ENCODE measurements around the gene TLN1.
A peak's percentile ranks its signal among the peaks of the same experiment; 100 is the strongest.

TLN1 gene

GRCh38 chr9:35691757-35692301 lies 40.2 kb downstream of the TLN1 start:
- peaks cover 6% of the 10 kb centered on the region for H3K36me3 Mint-ChIP-seq (ENCODE audit: low read depth)
- no peaks in the 10 kb centered on the region for H3K27me3 Mint-ChIP-seq
- H3K27ac Mint-ChIP-seq: peak overlapping the region; percentile 81

GRCh38 chr9:35691334-35691650 lies 40.7 kb downstream of the TLN1 start:
- Mint-ChIP-seq H3K4me3 (peak overlapping the region; percentile 78), H3K36me3 (ENCODE audit: low read depth) (peaks cover 1% of the 10 kb centered on the region), H3K9me3 (no peaks in the 10 kb centered on the region), H3K27ac (peak overlapping the region; percentile 81), H3K4me1 (ENCODE audit: low read depth) (peaks cover 33% of the 10 kb centered on the region), H3K27me3 (no peaks in the 10 kb centered on the region)

More at GRCh38 chr9:35691757-35692301, 40.2 kb downstream of the TLN1 start:
- peaks cover 38% of the 10 kb centered on the region for H3K4me1 Mint-ChIP-seq (ENCODE audit: low read depth)
- peak overlapping the region; percentile 8 for H3K4me3 Mint-ChIP-seq
- H3K9me3 Mint-ChIP-seq: no peaks in the 10 kb centered on the region

- peak overlapping the region; percentile 81 for H3K27ac Mint-ChIP-seq
- H3K4me3 Mint-ChIP-seq: peak overlapping the region; percentile 78
- H3K36me3 Mint-ChIP-seq (ENCODE audit: low read depth): no peaks in the 10 kb centered on the region
- H3K9me3 Mint-ChIP-seq: no peaks in the 10 kb centered on the region
- H3K27me3 Mint-ChIP-seq: no peaks in the 10 kb centered on the region
- peaks cover 32% of the 10 kb centered on the region for H3K4me1 Mint-ChIP-seq (ENCODE audit: low read depth)
These were observed 41.2 kb downstream of the TLN1 start for GRCh38 chr9:35690614-35691333.

- Mint-ChIP-seq H3K9me3 (no peaks in the 10 kb centered on the region), H3K27ac (peak overlapping the region; percentile 79), H3K27me3 (no peaks in the 10 kb centered on the region), H3K4me3 (peak overlapping the region; percentile 74), H3K36me3 (ENCODE audit: low read depth) (no peaks in the 10 kb centered on the region), H3K4me1 (ENCODE audit: low read depth) (peaks cover 32% of the 10 kb centered on the region)
These were observed 41.7 kb downstream of the TLN1 start for GRCh38 chr9:35690294-35690613.

- Mint-ChIP-seq H3K27me3 (no peaks in the 10 kb centered on the region), H3K27ac (peak within 1 kb of the TSS; percentile 81), H3K36me3 (ENCODE audit: low read depth) (no peaks in the 10 kb centered on the region), H3K9me3 (no peaks in the 10 kb centered on the region), H3K4me3 (peak within 1 kb of the TSS; percentile 78), H3K4me1 (ENCODE audit: low read depth) (peaks cover 32% of the 10 kb centered on the region)
These were observed 42.3 kb downstream of the TLN1 start, which contains the start of gene TPM2 for GRCh38 chr9:35689542-35690293. Gene TPM2, minus strand, starts transcription at chr9:35689925. Its CDS starts 108 bp downstream, at chr9:35689817.

- Mint-ChIP-seq H3K36me3 (ENCODE audit: low read depth) (no peaks in the 10 kb centered on the region), H3K9me3 (no peaks in the 10 kb centered on the region), H3K4me3 (peak overlapping the region; percentile 47), H3K27ac (peak overlapping the region; percentile 45), H3K27me3 (no peaks in the 10 kb centered on the region), H3K4me1 (ENCODE audit: low read depth) (peaks cover 32% of the 10 kb centered on the region)
These were observed 43.1 kb downstream of the TLN1 start for GRCh38 chr9:35688558-35689541.

GRCh38 chr9:35687972-35688557 lies 43.9 kb downstream of the TLN1 start:
- peaks cover 32% of the 10 kb centered on the region for H3K4me1 Mint-ChIP-seq (ENCODE audit: low read depth)
- H3K27me3 Mint-ChIP-seq: no peaks in the 10 kb centered on the region
- H3K27ac Mint-ChIP-seq: no peak overlapping the region
- no peaks in the 10 kb centered on the region for H3K9me3 Mint-ChIP-seq
- H3K4me3 Mint-ChIP-seq: no peak overlapping the region
- no peaks in the 10 kb centered on the region for H3K36me3 Mint-ChIP-seq (ENCODE audit: low read depth)

GRCh38 chr9:35687306-35687705 lies 44.7 kb downstream of the TLN1 start:
- Mint-ChIP-seq H3K27me3 (no peaks in the 10 kb centered on the region), H3K27ac (no peak overlapping the region), H3K9me3 (no peaks in the 10 kb centered on the region), H3K36me3 (ENCODE audit: low read depth) (no peaks in the 10 kb centered on the region), H3K4me3 (no peak overlapping the region), H3K4me1 (ENCODE audit: low read depth) (peaks cover 32% of the 10 kb centered on the region)

GRCh38 chr9:35686222-35687203 lies 45.5 kb downstream of the TLN1 start:
- Mint-ChIP-seq H3K4me3 (no peak overlapping the region), H3K27ac (no peak overlapping the region), H3K27me3 (no peaks in the 10 kb centered on the region), H3K9me3 (no peaks in the 10 kb centered on the region), H3K4me1 (ENCODE audit: low read depth) (peaks cover 27% of the 10 kb centered on the region), H3K36me3 (ENCODE audit: low read depth) (no peaks in the 10 kb centered on the region)

- no peaks in the 10 kb centered on the region for H3K9me3 Mint-ChIP-seq
- no peak overlapping the region for H3K27ac Mint-ChIP-seq
- no peaks in the 10 kb centered on the region for H3K36me3 Mint-ChIP-seq (ENCODE audit: low read depth)
- no peak overlapping the region for H3K4me3 Mint-ChIP-seq
- H3K4me1 Mint-ChIP-seq (ENCODE audit: low read depth): peaks cover 18% of the 10 kb centered on the region
- no peaks in the 10 kb centered on the region for H3K27me3 Mint-ChIP-seq
These were observed 46.5 kb downstream of the TLN1 start for GRCh38 chr9:35685506-35685905.

- no peak overlapping the region for H3K4me3 Mint-ChIP-seq
- H3K36me3 Mint-ChIP-seq (ENCODE audit: low read depth): no peaks in the 10 kb centered on the region
- H3K27me3 Mint-ChIP-seq: no peaks in the 10 kb centered on the region
- no peak overlapping the region for H3K27ac Mint-ChIP-seq
- no peaks in the 10 kb centered on the region for H3K9me3 Mint-ChIP-seq
- H3K4me1 Mint-ChIP-seq (ENCODE audit: low read depth): peaks cover 18% of the 10 kb centered on the region
These were observed 47.1 kb downstream of the TLN1 start for GRCh38 chr9:35684921-35685320.

- Mint-ChIP-seq H3K4me3 (no peak overlapping the region), H3K27me3 (no peaks in the 10 kb centered on the region), H3K36me3 (ENCODE audit: low read depth) (no peaks in the 10 kb centered on the region), H3K27ac (no peak overlapping the region), H3K4me1 (ENCODE audit: low read depth) (peaks cover 8% of the 10 kb centered on the region), H3K9me3 (no peaks in the 10 kb centered on the region)
These were observed 48.7 kb downstream of the TLN1 start for GRCh38 chr9:35683323-35683722.

- no peaks in the 10 kb centered on the region for H3K36me3 Mint-ChIP-seq (ENCODE audit: low read depth)
- no peaks in the 10 kb centered on the region for H3K27me3 Mint-ChIP-seq
- no peak overlapping the region for H3K27ac Mint-ChIP-seq
- H3K9me3 Mint-ChIP-seq: no peaks in the 10 kb centered on the region
- H3K4me1 Mint-ChIP-seq (ENCODE audit: low read depth): peaks cover 4% of the 10 kb centered on the region
- no peak overlapping the region for H3K4me3 Mint-ChIP-seq
These were observed 49.3 kb downstream of the TLN1 start for GRCh38 chr9:35682520-35683315.

All from stimulated activated naive CD8-positive, alpha-beta T cell treated with anti-CD3 and anti-CD28 coated beads, Interleukin-15, Interleukin-2, amounts not matched to agents 100 ng/mL and 50 ng/mL, for 24 hours (primary cell).